NCI-H226 (cell line): ENCODE measurements around the gene CCDC89.
"Not testable (repeated sequence)": the region's sequence is repeated elsewhere in the genome, so short reads cannot be mapped to it uniquely, and the experiment has no call there.

Source experiments
- DNase-seq: peaks from one replicate; pipeline ENCODE4 v3.0.0-alpha.2; 2015

The CCDC89 gene

GRCh38 chr11:85685125-85685819 lies 723 bp downstream of the CCDC89 start:
- no peak for DNase-seq

DNA sequence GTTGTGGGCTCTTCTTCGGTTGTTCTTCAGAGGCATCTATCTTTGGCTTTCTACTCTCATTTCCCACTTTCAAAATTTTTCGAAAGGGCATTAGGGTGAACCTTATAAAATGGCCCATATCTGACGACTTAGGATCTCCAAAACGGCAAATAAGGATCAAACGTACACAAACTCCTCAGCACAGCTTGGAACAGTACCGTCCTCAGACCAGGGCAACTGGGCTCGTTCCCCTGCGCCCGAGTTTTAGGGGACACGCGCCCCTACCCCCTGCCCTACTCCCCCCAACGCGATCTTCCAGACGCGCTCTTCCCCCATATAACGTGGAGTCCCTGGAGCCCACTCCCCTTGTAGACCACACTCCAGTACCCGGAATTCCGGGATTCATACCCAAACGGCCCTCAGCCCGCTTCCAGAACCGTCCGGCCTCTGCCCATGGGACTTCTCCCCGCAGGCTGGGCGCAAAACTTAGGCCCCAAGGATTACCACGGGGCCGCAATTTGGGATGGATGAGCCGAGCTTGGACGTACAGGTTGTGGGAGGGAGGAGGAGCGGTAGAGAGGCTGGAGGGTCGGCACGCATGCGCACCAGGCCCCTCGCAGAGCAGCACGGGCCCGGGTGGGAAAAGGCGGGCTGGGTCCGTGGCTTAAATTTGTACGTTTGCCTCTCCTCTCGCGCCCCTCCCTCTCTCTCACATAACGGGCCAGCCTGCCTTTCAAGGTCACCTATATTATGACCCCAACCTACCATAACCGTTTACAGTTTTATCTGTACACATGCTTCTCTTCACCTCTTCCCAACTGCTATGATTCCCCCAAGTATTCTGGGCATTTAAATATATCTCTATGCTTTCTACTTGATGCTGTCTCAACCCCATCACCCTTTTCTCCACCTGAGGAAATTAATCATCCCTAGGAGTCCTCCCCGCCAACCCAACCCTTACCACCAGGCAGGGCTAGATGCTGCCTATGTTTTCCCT lies 3.4 kb downstream of the CCDC89 start:
- DNase-seq = no peak

- DNase-seq = no peak
Observed at GRCh38 chr11:85680897-85681296, 5.1 kb downstream of the CCDC89 start.

DNA sequence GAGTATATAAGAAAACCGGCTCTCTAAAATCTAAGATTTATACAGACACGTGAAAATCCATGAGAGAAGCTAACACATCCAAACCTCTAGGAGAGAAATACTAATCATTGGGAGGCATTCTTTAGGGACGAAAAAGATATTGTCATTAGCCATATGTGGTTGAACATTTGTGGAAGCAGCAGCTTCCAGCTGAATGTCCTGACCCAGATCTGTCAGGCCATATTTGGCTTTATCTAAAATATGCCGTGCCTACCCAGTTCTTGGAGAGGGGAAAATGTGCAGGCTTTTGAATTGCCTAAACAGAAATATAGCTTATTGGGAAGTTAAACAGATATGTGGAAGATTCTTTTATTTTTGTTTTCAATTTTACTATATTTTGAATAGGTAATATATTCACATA lies 6.4 kb downstream of the CCDC89 start:
- DNase-seq = no peak

- no peak for DNase-seq
Observed at GRCh38 chr11:85673393-85673792, 12.6 kb downstream of the CCDC89 start.

GRCh38 chr11:85672105-85672902 lies 13.7 kb downstream of the CCDC89 start:
- no peak for DNase-seq

DNA sequence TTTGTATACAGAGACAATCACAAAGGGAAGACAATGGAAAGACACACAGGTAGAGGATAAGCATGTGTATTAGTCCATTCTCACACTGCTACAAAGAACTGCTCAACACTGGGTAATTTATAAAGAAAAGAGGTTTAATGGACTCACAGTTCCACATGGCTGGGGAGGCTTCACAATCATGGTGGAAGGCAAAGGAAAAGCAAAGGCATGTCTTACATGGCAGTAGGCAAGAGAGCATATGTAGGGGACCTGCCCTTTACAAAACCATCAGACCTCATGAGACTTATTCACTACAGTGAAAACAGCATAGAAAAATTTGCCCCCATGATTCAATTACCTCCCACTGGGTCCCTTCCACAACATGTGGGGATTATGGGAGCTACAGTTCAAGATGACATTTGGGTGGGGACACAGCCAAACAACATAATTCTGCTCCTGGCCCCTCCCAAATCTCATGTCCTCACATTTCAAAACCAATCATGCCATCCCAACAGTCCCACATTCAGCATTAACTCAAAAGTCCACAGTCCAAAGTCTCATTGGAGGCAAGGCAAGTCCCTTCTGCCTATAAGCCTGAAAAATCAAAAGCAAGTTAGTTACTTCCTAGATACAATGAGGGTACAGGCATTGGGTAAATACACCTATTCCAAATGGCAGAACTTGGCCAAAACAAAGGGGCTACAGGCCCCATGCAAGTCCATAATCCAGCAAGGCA lies 14.9 kb downstream of the CCDC89 start:
- DNase-seq = not testable (repeated sequence)

DNA sequence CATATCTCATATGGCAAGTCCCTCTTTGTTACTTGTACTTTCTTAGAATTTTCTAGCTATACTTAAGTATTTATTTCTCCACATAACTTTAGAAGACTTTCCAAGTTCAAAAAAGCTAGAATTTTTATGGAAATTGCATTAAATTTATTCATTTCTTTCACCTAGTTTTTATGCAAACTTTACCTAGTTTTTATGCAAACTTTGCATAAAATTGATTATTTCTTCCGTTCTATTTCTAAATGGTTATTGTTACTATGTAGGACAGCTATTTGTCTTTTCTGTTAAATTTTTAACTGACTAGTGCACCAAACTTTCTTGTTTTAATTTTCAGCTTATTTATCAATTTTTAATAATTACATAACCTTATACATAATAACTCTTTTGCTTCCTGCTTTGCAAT lies 17.8 kb downstream of the CCDC89 start:
- DNase-seq = no peak

- DNase-seq = no peak
Observed at GRCh38 chr11:85666687-85667086, 19.3 kb downstream of the CCDC89 start.

- no peak for DNase-seq
Observed at GRCh38 chr11:85665733-85666132, 20.3 kb downstream of the CCDC89 start.

GRCh38 chr11:85664615-85665481 lies 21.1 kb downstream of the CCDC89 start, which contains the start of gene CREBZF:
CREBZF (minus strand) TSS chr11:85665129; CDS start chr11:85664875, 254 bp downstream.
- peak; percentile 92 for DNase-seq

- no peak for DNase-seq
Observed at GRCh38 chr11:85663753-85664614, 22.0 kb downstream of the CCDC89 start.

DNA sequence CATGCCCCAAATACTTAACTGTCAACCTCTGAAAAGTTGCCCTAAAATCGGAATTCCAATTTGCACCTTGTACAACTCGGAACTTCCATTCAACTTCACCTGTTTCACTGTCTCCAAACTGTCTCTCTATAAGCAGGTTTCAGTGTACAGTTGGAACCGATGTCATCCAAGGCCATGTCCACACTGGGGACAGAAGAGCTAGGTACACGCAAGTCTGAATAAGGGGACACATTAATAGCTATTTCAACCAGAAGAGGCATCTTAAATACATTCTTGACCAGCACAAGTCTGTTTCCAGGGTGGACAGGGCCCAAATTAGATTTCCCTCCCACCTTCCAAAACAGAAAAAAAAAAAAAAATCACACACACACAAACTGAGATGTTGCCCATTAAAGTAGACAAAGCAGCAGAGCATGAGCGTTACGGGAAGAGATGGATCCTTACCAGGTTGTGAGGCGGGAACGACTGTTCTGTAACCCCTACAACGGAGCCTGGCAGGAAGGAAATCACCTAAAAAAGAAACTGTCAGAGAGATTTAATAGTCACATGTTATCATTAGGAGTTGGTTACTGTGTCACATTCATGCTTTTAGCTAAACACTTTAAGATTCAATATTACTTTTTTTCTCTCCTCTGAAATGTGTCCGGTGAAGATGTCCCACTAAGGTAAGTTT lies 22.8 kb downstream of the CCDC89 start:
- DNase-seq = no peak

GRCh38 chr11:85661972-85662664 lies 23.9 kb downstream of the CCDC89 start:
- DNase-seq = no peak

DNA sequence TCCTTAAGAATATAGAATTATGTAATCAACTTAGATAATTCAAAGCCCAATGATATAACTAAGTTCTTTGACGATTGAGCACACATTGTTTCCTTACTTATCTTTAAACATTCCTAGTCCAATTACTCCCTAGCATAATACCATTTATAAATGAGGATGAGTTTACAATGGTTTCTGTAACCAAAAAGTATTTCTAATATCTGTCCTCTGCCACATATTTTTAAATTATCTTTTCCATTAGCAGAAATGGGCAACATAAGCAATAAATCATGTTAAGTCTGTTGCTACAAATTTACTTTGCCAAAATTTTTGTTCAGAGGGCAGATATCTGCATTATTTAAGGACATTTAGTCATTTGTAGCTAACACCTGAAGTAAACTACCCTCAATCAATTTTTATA lies 27.8 kb downstream of the CCDC89 start:
- no peak for DNase-seq

GRCh38 chr11:85656777-85657176 lies 29.2 kb downstream of the CCDC89 start:
- DNase-seq = no peak

- not testable (repeated sequence) for DNase-seq
Observed at GRCh38 chr11:85654343-85654742, 31.7 kb downstream of the CCDC89 start.

- DNase-seq = no peak
Observed at GRCh38 chr11:85652786-85653447, 33.1 kb downstream of the CCDC89 start.

GRCh38 chr11:85651118-85651517 lies 34.9 kb downstream of the CCDC89 start:
- DNase-seq = no peak
